GM12865 (cell line): Measurements from ENCODE around the gene GPR132.

Experiments
- DNase-seq: peaks from one replicate; pipeline ENCODE4 v3.0.0; 2010; ENCODE audit warnings: low read depth
- H3K4me3 ChIP-seq: 2 replicates; pipeline ENCODE4 v1.5.1; 2011; ENCODE audit warnings: mild to moderate bottlenecking, low read depth, low read length, control low read depth
- CTCF ChIP-seq: IDR thresholded peaks from 2 replicates; pipeline ENCODE4 v1.5.1; 2011; ENCODE audit warnings: low read length, control low read depth, low read depth, inconsistent platforms; ENCODE audit not compliant: insufficient read depth; ENCODE audit errors: missing control alignments

GPR132 gene

GRCh38 chr14:105063056-105063455 lies 2.2 kb downstream of the GPR132 start:
- TF ChIP-seq CTCF, result no peak
- DNase-seq, result no peak
- H3K4me3 ChIP-seq, result peak overlapping the region; percentile 86

- peak overlapping the region; percentile 86 for H3K4me3 ChIP-seq
- DNase-seq, result no peak
- no peak for TF ChIP-seq CTCF
Observed at GRCh38 chr14:105062048-105062433, 3.2 kb downstream of the GPR132 start.

GRCh38 chr14:105061428-105062047 lies 3.7 kb downstream of the GPR132 start:
- DNase-seq, result peak; percentile 77
- H3K4me3 ChIP-seq, result peak overlapping the region; percentile 86

GRCh38 chr14:105060751-105061427 lies 4.3 kb downstream of the GPR132 start:
- peak; percentile 62 for DNase-seq
- H3K4me3 ChIP-seq, result peak overlapping the region; percentile 86
- no peak for TF ChIP-seq CTCF

More at GRCh38 chr14:105061428-105062047, 3.7 kb downstream of the GPR132 start:
- no peak for TF ChIP-seq CTCF

GRCh38 chr14:105059925-105060565 lies 5.2 kb downstream of the GPR132 start:
- H3K4me3 ChIP-seq, result no peak overlapping the region; the same call in 1 of the 2 replicates
- no peak for TF ChIP-seq CTCF
- no peak for DNase-seq

GRCh38 chr14:105059035-105059924 lies 6.0 kb downstream of the GPR132 start:
- no peak overlapping the region for H3K4me3 ChIP-seq
- DNase-seq, result no peak
- TF ChIP-seq CTCF, result no peak
